GM21423 (cell line): ENCODE results near the gene SLC19A1.

Experiments used
- ATAC-seq: cut with Tn5 transposase; IDR thresholded peaks from one replicate; pipeline ENCODE4 v1.9.1; 2021; ENCODE audit warnings: mild to moderate bottlenecking, moderate library complexity; ENCODE audit not compliant: unreplicated experiment

Gene SLC19A1

GRCh38 chr21:45521241-45521640, 21.0 kb downstream of the SLC19A1 start:
- ATAC-seq: no peak

DNA sequence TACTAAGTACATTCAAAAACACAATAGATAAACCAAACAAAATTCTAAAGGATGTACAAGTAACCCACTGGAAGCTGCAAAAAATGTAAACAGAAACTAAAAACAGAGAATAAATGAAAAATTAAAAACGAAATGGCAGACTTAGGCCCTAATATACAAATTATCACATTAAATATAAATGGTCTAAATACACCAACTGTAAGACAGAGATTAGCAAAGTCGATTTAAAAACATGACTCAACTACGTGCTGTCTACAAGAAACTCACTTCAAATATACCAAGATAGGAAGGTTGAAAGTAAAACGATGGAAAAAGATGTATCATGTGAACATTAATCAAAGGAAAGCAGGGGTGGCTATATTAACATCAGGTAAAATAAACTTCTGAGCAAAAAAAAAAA, 23.1 kb downstream of the SLC19A1 start:
- ATAC-seq: no peak

DNA sequence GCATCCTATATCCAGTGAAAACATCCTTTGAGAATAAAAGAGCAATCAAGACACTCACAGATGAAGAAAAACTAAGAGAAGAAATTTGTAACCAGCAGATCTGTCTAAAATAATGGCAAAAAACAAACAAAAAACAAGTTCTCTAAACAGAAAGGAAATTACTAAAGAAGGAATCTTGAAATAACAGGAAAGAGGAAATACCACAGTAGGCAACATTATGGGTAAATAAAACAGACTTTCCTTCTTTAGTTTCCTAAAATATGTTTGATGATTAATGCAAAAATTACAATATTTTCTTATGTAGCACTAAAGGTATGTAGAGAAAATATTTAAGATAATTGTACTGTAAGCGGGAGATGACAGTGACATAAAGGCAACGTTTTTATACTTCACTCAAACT, 23.5 kb downstream of the SLC19A1 start:
- ATAC-seq: no peak

GRCh38 chr21:45517249-45518065, 24.8 kb downstream of the SLC19A1 start:
- no peak for ATAC-seq

GRCh38 chr21:45516671-45517151, 25.5 kb downstream of the SLC19A1 start:
- ATAC-seq: no peak

- ATAC-seq: no peak
These were observed 26.1 kb downstream of the SLC19A1 start for GRCh38 chr21:45516071-45516670.

DNA sequence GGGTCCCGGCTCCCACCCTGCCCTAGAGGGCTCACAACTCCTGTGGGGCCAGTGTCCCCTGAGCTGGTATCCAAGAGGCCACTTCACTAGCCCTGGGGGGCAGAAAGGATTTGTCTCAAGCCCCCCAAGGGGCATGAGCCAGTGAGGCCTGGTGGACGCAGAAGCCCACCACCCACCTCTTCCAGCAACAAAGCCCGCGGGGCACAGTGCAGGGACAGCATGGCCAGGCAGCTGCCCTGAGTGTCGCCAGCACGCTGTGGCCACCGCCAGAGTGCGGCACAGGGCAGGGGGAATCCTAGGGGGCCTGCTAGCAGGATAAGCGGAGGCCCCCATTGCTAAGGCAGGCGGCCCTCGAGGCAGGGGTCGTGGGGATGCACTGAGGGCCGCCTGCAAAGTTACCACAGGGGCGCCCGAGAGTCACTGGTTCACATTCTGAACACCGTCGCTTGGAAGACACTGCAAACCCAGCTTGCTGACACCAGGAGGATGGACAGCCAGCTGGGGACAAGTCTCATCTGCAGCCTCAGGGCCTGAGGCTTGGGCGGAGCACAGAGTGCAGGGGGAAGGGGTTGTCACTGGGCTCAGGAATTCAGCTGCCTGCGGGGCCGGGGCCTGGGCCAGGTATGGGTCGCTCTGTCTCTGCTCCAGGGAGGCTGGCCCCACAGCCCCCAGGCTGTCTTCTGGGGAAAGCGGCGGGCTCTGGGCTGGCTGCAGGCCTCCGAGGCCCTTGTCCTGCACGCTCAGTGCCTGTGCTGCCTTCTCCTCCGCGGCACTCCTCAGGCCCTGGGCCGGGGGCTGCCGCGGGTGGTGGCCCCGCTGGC, 26.8 kb downstream of the SLC19A1 start:
- no peak for ATAC-seq

- no peak for ATAC-seq
These were observed 27.8 kb downstream of the SLC19A1 start for GRCh38 chr21:45514311-45515021.

- ATAC-seq: no peak
These were observed 28.4 kb downstream of the SLC19A1 start for GRCh38 chr21:45513741-45514310.

- no peak for ATAC-seq
These were observed 29.1 kb downstream of the SLC19A1 start for GRCh38 chr21:45513003-45513717.

- no peak for ATAC-seq
These were observed 29.6 kb downstream of the SLC19A1 start for GRCh38 chr21:45512626-45513002.

- ATAC-seq: no peak
These were observed 30.4 kb downstream of the SLC19A1 start for GRCh38 chr21:45511661-45512431.

DNA sequence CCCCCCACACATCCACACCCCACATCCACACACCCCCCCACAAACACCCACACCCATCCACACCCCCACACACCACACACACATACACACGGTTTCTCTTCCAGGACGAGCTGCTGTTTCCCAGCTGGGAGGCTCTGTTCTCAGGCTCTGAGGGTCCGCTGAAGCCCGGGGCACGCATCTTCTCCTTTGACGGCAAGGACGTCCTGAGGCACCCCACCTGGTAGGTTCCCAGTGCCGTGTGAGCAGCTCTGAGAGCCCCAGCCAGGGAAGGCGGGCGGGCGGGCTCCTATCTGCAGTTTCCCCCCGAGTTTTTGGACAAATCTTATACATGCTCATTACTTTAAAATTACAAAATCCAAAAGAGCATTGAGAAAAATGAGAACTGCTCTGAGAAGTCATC, 31.2 kb downstream of the SLC19A1 start:
- ATAC-seq: no peak

GRCh38 chr21:45510466-45510955, 31.7 kb downstream of the SLC19A1 start:
- ATAC-seq: no peak

- ATAC-seq: no peak
These were observed 32.4 kb downstream of the SLC19A1 start for GRCh38 chr21:45509566-45510465.

DNA sequence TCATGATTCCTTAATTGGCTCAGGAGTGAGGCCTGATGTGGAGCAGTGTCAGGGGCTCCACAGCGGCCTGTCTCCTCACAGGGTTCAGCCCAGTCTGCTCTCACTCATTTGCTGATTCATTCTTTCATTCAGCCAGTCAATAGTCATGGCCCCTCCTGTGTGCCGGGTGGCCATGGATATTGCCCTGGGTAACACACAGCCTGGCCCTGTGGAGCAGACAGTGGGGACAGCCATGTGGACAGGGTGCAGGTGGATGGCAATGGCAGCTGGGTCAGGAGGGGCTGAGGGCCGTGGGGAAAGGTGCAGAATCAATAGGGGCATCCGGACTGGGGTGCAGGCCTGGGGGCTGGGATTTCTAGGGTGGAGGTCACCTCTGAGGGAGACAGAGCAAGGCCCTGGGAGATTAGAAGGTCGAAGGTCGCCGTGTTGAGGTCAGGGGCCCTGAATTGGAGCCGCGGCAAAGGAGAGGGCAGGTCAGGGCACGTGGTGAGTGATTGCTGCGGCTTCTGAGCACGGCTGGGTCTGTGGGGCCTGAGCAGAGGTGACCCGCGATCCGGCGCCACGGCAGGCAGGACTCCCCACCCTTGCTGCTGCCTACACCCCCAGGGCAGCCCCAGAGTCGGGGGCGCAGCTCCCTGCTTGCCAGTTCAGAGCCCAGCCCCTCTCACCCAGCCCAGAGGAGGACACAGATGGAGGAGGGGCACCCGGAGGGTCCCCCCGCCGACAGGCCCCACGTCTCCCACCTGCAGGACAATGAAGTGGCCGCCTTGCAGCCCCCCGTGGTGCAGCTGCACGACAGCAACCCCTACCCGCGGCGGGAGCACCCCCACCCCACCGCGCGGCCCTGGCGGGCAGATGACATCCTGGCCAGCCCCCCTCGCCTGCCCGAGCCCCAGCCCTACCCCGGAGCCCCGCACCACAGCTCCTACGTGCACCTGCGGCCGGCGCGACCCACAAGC, 33.4 kb downstream of the SLC19A1 start:
- ATAC-seq: no peak
